ENCODE results near the gene GPR146.
A peak's percentile ranks its signal among the peaks of the same experiment; 100 is the strongest.

GPR146 gene

GRCh38 chr7:1079546-1079945 is 35.2 kb downstream of the GPR146 start:
- DNase-seq, result no peak

GRCh38 chr7:1080252-1080920 is 36.0 kb downstream of the GPR146 start:
- DNase-seq, result no peak

- no peak for DNase-seq
Observed at GRCh38 chr7:1080921-1081255, 36.5 kb downstream of the GPR146 start.

GRCh38 chr7:1081336-1081735 is 37.0 kb downstream of the GPR146 start:
- DNase-seq, result no peak

GRCh38 chr7:1081931-1082401 is 37.6 kb downstream of the GPR146 start:
- DNase-seq, result no peak

- DNase-seq, result no peak
Observed at GRCh38 chr7:1083729-1084657, 39.6 kb downstream of the GPR146 start.

- no peak for DNase-seq
Observed at GRCh38 chr7:1085266-1085665, 40.9 kb downstream of the GPR146 start.

GRCh38 chr7:1085910-1086421 is 41.6 kb downstream of the GPR146 start:
- DNase-seq, result peak in 2 of 3 donors; percentile 53 to 56

- DNase-seq, result peak; percentile 76 to 87 (median 83)
Observed at GRCh38 chr7:1086588-1087464, 42.5 kb downstream of the GPR146 start.

- DNase-seq, result no peak
Observed at GRCh38 chr7:1087465-1087814, 43.1 kb downstream of the GPR146 start.

GRCh38 chr7:1087952-1088920 is 43.9 kb downstream of the GPR146 start, which contains the start of gene GPER1:
Gene GPER1, plus strand, starts transcription at chr7:1088113. Its CDS starts 3,616 bp downstream, at chr7:1091729.
- no peak for DNase-seq

GRCh38 chr7:1090236-1090635 is 45.9 kb downstream of the GPR146 start:
- no peak for DNase-seq

GRCh38 chr7:1090686-1091643 is 46.6 kb downstream of the GPR146 start:
- peak; percentile 62 to 70 (median 69) for DNase-seq

GRCh38 chr7:1091644-1092027 is 47.3 kb downstream of the GPR146 start:
- DNase-seq, result no peak

GRCh38 chr7:1092161-1092632 is 47.9 kb downstream of the GPR146 start:
- no peak for DNase-seq

- DNase-seq, result no peak
Observed at GRCh38 chr7:1092806-1093501, 48.6 kb downstream of the GPR146 start.

- no peak for DNase-seq
Observed at GRCh38 chr7:1093502-1093843, 49.1 kb downstream of the GPR146 start.

GRCh38 chr7:1093916-1094508 is 49.7 kb downstream of the GPR146 start:
- DNase-seq, result no peak

GRCh38 chr7:1094870-1095269 is 50.5 kb downstream of the GPR146 start:
- no peak for DNase-seq
